Activated B cell treated with CpG ODN at 0.5 μM for 24 hours (primary cell): ENCODE measurements around the gene WNT3A. TPM values are rescaled to one million over a fixed set of nuclear protein-coding genes. Genes with fewer than 3 reads are reported as not detected.

ENCODE experiments used
- ATAC-seq: fragments of 200-7000 bp; cut with Tn5 transposase; one replicate; pipeline ENCODE4 v1.10.0; 2021; ENCODE audit warnings: low read depth, mild to moderate bottlenecking, moderate library complexity
- CTCF ChIA-PET: fragments of 350-600 bp; sonication (Branson Sonifier 250); formaldehyde crosslinking; loops from one replicate; lab custom pipeline; 2021; ENCODE audit warnings: antibody characterized with exemption; lab: Charles Lee
- POLR2A ChIA-PET: fragments of 350-600 bp; sonication (Branson Sonifier 250); formaldehyde crosslinking; loops from one replicate; lab custom pipeline; 2021; ENCODE audit warnings: antibody characterized with exemption; lab: Charles Lee
- DNase-seq: peaks from one replicate; pipeline ENCODE4 v3.0.0; 2022
- H3K27ac Mint-ChIP-seq: one replicate; pipeline ENCODE4 v1.8.0; 2020; ENCODE audit warnings: mixed read lengths
- H3K27me3 Mint-ChIP-seq: one replicate; pipeline ENCODE4 v1.8.0; 2021; ENCODE audit warnings: mixed read lengths
- H3K36me3 Mint-ChIP-seq: one replicate; pipeline ENCODE4 v1.8.0; 2021; ENCODE audit warnings: low read depth, mixed read lengths
- H3K4me1 Mint-ChIP-seq: one replicate; pipeline ENCODE4 v1.8.0; 2021; ENCODE audit warnings: mixed read lengths
- H3K4me3 Mint-ChIP-seq: one replicate; pipeline ENCODE4 v1.8.0; 2020; ENCODE audit warnings: mild to moderate bottlenecking, mixed read lengths
- H3K9me3 Mint-ChIP-seq: one replicate; pipeline ENCODE4 v1.8.0; 2020; ENCODE audit warnings: mixed read lengths
- CTCF ChIP-seq: fragments of 200-600 bp; IDR thresholded peaks from one replicate; pipeline ENCODE4 v1.8.0; 2022; ENCODE audit warnings: antibody characterized with exemption, mild to moderate bottlenecking
- intact Hi-C: fragments of 100-400 bp; cut with micrococcal nuclease; formaldehyde crosslinking; loops from one replicate; pipeline ENCODE4 v1.15.1; 2024
- total RNA-seq: library from RNA; stranded (reverse); gene quantifications from 2 replicates; pipeline ENCODE4 v1.2.3, GENCODE V29; 2022

WNT3A gene
- total RNA-seq, 1 donor from 2014 or later: not detected

DNA sequence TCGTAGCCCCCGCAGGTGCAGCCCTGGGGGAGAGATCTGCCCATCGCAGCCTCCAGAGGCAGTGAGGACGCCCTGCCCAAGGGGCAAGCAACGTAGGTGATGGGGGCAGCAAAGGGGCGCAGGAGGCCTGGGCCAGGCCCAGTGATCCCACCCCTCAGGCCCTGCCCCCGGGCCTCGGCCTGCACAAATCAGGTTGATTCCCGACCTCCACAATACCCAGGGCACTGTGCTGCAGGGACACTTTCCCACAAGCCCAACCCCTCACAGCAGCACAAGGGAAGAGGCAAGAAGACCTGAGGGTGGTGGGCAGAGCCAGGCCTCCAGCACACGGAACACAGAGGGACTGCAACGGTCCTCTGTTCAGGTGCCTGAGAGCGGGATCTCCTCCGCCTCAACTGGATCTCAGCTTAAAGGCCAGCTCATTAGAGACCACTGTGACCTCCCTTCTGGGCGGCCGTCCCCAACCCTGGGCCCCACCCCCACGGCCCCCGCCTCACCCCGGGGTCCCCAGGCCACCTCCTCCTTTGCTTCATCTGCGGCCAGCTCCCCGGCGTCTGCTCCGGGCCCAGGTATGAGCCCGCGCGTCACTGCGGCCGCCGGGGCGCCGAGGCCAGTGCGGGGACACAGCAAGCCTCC, 74.9 kb downstream of the WNT3A start:
- no peak for DNase-seq
- intact Hi-C loops: loop anchor here (1.0 to 10.0 kb wide), 11 partner anchors 22 to 1423 kb away; partner anchors contain the start of genes C1orf35, JMJD4, MRPL55 and NUP133

GRCh38 chr1:228082214-228082917, 75.6 kb downstream of the WNT3A start, which contains the start of gene ARF1:
Gene ARF1, plus strand, starts transcription at chr1:228082708. Its CDS starts 14,407 bp downstream, at chr1:228097115.
- H3K4me3 Mint-ChIP-seq: peak within 1 kb of the TSS; percentile 93
- H3K36me3 Mint-ChIP-seq: peaks cover 22% of the 10 kb centered on the region
- intact Hi-C loops: loop anchor here (1.0 to 10.0 kb wide), 11 partner anchors 21 to 1422 kb away; partner anchors contain the start of genes C1orf35, JMJD4, MRPL55 and NUP133
- no peaks in the 10 kb centered on the region for H3K27me3 Mint-ChIP-seq
- peak within 1 kb of the TSS; percentile 88 for H3K27ac Mint-ChIP-seq
- ChIA-PET CTCF (no interaction called here), POLR2A (interaction anchor here (0.6 to 3.1 kb wide), 19 partner anchors 8 to 1143 kb away, joined by 3 to 26 read pairs (median 3); partner anchors contain the start of genes GUK1, IBA57, MRPL55 and RNF187)
- no peaks in the 10 kb centered on the region for H3K9me3 Mint-ChIP-seq
- no peak for TF ChIP-seq CTCF
- peaks cover 45% of the 10 kb centered on the region for H3K4me1 Mint-ChIP-seq
- DNase-seq (peak; percentile 97), ATAC-seq (peak; percentile 90)

More for the DNA sequence above, 74.9 kb downstream of the WNT3A start:
- no peaks in the 10 kb centered on the region for H3K27me3 Mint-ChIP-seq
- no peak for ATAC-seq
- peak overlapping the region; percentile 70 for H3K27ac Mint-ChIP-seq
- peaks cover 20% of the 10 kb centered on the region for H3K36me3 Mint-ChIP-seq
- no peaks in the 10 kb centered on the region for H3K9me3 Mint-ChIP-seq
- ChIA-PET POLR2A (interaction anchor here (0.6 to 3.1 kb wide), 17 partner anchors 9 to 539 kb away, joined by 3 to 26 read pairs (median 3); partner anchors contain the start of genes GUK1, IBA57, MRPL55 and RNF187), CTCF (no interaction called here)
- TF ChIP-seq CTCF: no peak
- H3K4me3 Mint-ChIP-seq: peak overlapping the region; percentile 84
- peaks cover 39% of the 10 kb centered on the region for H3K4me1 Mint-ChIP-seq

DNA sequence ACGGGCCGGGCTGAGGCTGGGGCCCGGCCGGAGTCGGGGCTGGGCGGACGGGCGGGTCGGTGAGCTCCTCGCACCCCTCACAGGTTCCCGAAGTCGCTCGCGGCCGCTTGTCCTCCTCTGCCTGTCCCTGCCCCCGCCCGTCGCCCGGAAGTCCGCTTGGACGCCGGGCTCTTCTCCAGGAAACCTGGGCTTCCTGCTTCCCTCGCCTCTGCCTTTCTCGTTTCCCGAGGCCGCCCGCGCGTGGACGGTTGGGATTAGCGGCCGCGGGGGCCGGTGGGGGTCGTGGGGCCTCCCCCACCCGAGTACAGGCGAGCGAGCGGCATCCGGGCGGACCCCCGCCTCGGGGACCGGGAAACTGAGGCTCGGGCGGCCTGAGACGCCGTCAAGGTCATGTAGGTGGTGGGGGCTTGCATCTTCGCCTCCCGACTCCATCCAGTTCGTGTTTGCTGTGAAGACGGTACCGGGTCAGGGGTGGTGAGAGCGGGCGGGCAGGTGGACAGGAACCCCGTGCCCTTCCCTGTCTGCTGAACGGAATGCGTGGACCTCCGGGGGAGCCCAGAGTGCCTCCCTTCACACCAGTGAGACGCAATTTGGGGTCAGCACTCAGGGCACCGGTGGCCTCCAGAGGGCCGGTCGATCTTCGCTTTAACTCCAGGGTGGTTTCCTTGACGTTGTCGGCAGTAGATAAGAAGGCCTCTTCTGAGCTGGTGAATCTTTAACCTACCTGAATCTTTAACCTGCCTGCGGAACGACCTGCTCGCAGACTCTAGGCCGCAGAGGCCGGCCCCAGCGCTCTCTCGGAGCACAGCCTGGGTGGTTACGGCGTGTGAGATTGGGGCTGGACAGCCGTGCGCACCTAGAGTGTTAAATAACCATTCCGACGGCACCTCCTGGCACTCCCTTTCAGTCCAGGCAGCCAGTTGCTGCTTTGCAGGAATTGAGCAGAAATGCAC, 76.4 kb downstream of the WNT3A start:
- DNase-seq (no peak), ATAC-seq (peak; percentile 23)
- Mint-ChIP-seq H3K9me3 (no peaks in the 10 kb centered on the region), H3K4me3 (peak overlapping the region; percentile 93), H3K4me1 (peaks cover 54% of the 10 kb centered on the region), H3K27me3 (no peaks in the 10 kb centered on the region), H3K36me3 (peaks cover 26% of the 10 kb centered on the region), H3K27ac (peak overlapping the region; percentile 88)
- no peak for TF ChIP-seq CTCF
- POLR2A ChIA-PET: interaction anchor here (0.6 to 3.1 kb wide), 14 partner anchors 9 to 1144 kb away, joined by 3 to 26 read pairs (median 4); partner anchors contain the start of genes GUK1, IBA57, MRPL55 and TRIM11
- CTCF ChIA-PET: no interaction called here
- intact Hi-C loops: loop anchor here (1.0 to 10.0 kb wide), 11 partner anchors 20 to 1422 kb away; partner anchors contain the start of genes C1orf35, JMJD4, MRPL55 and NUP133

GRCh38 chr1:228083871-228084278, 77.1 kb downstream of the WNT3A start:
- DNase-seq (no peak), ATAC-seq (no peak)
- Mint-ChIP-seq H3K4me1 (peaks cover 61% of the 10 kb centered on the region), H3K4me3 (peak overlapping the region; percentile 93), H3K9me3 (no peaks in the 10 kb centered on the region), H3K27me3 (no peaks in the 10 kb centered on the region), H3K36me3 (peaks cover 31% of the 10 kb centered on the region), H3K27ac (peak overlapping the region; percentile 88)
- intact Hi-C loops: loop anchor here (2.0 to 10.0 kb wide), 3 partner anchors 25 to 1421 kb away; partner anchors contain the start of gene NUP133
- TF ChIP-seq CTCF: no peak
- ChIA-PET POLR2A (interaction anchor here (0.8 to 3.1 kb wide), 3 partner anchors 25 to 82 kb away, joined by 3 to 26 read pairs (median 20); partner anchors contain the start of genes IBA57 and MRPL55), CTCF (no interaction called here)
